Activated naive CD8-positive, alpha-beta T cell (primary cell): Measurements from ENCODE around the gene BST1.
"Not testable (repeated sequence)": the region's sequence is repeated elsewhere in the genome, so short reads cannot be mapped to it uniquely, and the experiment has no call there.

Experiments used
- H3K27ac Mint-ChIP-seq: one replicate; pipeline ENCODE4 v1.8.0; 2021; ENCODE audit warnings: mixed read lengths
- H3K27me3 Mint-ChIP-seq: one replicate; pipeline ENCODE4 v1.8.0; 2021; ENCODE audit warnings: mixed read lengths
- H3K36me3 Mint-ChIP-seq: one replicate; pipeline ENCODE4 v1.8.0; 2021; ENCODE audit warnings: mixed read lengths
- H3K4me1 Mint-ChIP-seq: one replicate; pipeline ENCODE4 v1.8.0; 2021; ENCODE audit warnings: low read depth, mixed read lengths
- H3K4me3 Mint-ChIP-seq: one replicate; pipeline ENCODE4 v1.8.0; 2021; ENCODE audit warnings: mild to moderate bottlenecking, mixed read lengths
- H3K9me3 Mint-ChIP-seq: one replicate; pipeline ENCODE4 v1.8.0; 2021; ENCODE audit warnings: low read depth, mixed read lengths

The BST1 gene

GRCh38 chr4:15712214-15712613, 9.3 kb downstream of the BST1 start:
- Mint-ChIP-seq H3K4me1 (no peaks in the 10 kb centered on the region), H3K9me3 (no peaks in the 10 kb centered on the region), H3K27ac (no peak overlapping the region), H3K27me3 (no peaks in the 10 kb centered on the region), H3K4me3 (no peak overlapping the region), H3K36me3 (peaks cover 2% of the 10 kb centered on the region)

- H3K9me3 Mint-ChIP-seq = no peaks in the 10 kb centered on the region
- H3K4me3 Mint-ChIP-seq = no peak overlapping the region
- H3K27ac Mint-ChIP-seq = no peak overlapping the region
- H3K36me3 Mint-ChIP-seq = peaks cover 2% of the 10 kb centered on the region
- no peaks in the 10 kb centered on the region for H3K27me3 Mint-ChIP-seq
- no peaks in the 10 kb centered on the region for H3K4me1 Mint-ChIP-seq
Observed at GRCh38 chr4:15714141-15714540, 11.3 kb downstream of the BST1 start.

- H3K36me3 Mint-ChIP-seq = peaks cover 2% of the 10 kb centered on the region
- no peak overlapping the region for H3K27ac Mint-ChIP-seq
Observed at GRCh38 chr4:15714646-15715435, 12.0 kb downstream of the BST1 start.

GRCh38 chr4:15716115-15716514, 13.2 kb downstream of the BST1 start:
- no peak overlapping the region for H3K4me3 Mint-ChIP-seq
- no peaks in the 10 kb centered on the region for H3K4me1 Mint-ChIP-seq
- H3K36me3 Mint-ChIP-seq = peaks cover 2% of the 10 kb centered on the region
- no peaks in the 10 kb centered on the region for H3K27me3 Mint-ChIP-seq
- no peaks in the 10 kb centered on the region for H3K9me3 Mint-ChIP-seq
- H3K27ac Mint-ChIP-seq = no peak overlapping the region

More at GRCh38 chr4:15714646-15715435, 12.0 kb downstream of the BST1 start:
- Mint-ChIP-seq H3K4me3 (no peak overlapping the region), H3K27me3 (no peaks in the 10 kb centered on the region), H3K9me3 (no peaks in the 10 kb centered on the region), H3K4me1 (no peaks in the 10 kb centered on the region)

GRCh38 chr4:15717086-15717485, 14.2 kb downstream of the BST1 start:
- H3K36me3 Mint-ChIP-seq = peaks cover 2% of the 10 kb centered on the region
- H3K4me1 Mint-ChIP-seq = no peaks in the 10 kb centered on the region
- H3K27me3 Mint-ChIP-seq = no peaks in the 10 kb centered on the region
- no peak overlapping the region for H3K27ac Mint-ChIP-seq
- H3K9me3 Mint-ChIP-seq = no peaks in the 10 kb centered on the region
- H3K4me3 Mint-ChIP-seq = no peak overlapping the region

- Mint-ChIP-seq H3K9me3 (no peaks in the 10 kb centered on the region), H3K4me1 (no peaks in the 10 kb centered on the region), H3K36me3 (peaks cover under 1% of the 10 kb centered on the region), H3K27ac (no peak overlapping the region), H3K27me3 (no peaks in the 10 kb centered on the region), H3K4me3 (no peak overlapping the region)
Observed at GRCh38 chr4:15717657-15718416, 15.0 kb downstream of the BST1 start.

GRCh38 chr4:15718465-15718864, 15.6 kb downstream of the BST1 start:
- H3K36me3 Mint-ChIP-seq = no peaks in the 10 kb centered on the region
- no peak overlapping the region for H3K27ac Mint-ChIP-seq
- no peaks in the 10 kb centered on the region for H3K27me3 Mint-ChIP-seq
- H3K9me3 Mint-ChIP-seq = no peaks in the 10 kb centered on the region
- H3K4me3 Mint-ChIP-seq = no peak overlapping the region
- H3K4me1 Mint-ChIP-seq = no peaks in the 10 kb centered on the region

GRCh38 chr4:15718959-15719358, 16.1 kb downstream of the BST1 start:
- Mint-ChIP-seq H3K4me3 (no peak overlapping the region), H3K4me1 (no peaks in the 10 kb centered on the region), H3K27ac (no peak overlapping the region), H3K9me3 (no peaks in the 10 kb centered on the region), H3K27me3 (no peaks in the 10 kb centered on the region), H3K36me3 (no peaks in the 10 kb centered on the region)

GRCh38 chr4:15719506-15719905, 16.6 kb downstream of the BST1 start:
- H3K27me3 Mint-ChIP-seq = no peaks in the 10 kb centered on the region

GRCh38 chr4:15720851-15721250, 18.0 kb downstream of the BST1 start:
- no peak overlapping the region for H3K4me3 Mint-ChIP-seq
- no peaks in the 10 kb centered on the region for H3K27me3 Mint-ChIP-seq
- no peaks in the 10 kb centered on the region for H3K36me3 Mint-ChIP-seq

More at GRCh38 chr4:15719506-15719905, 16.6 kb downstream of the BST1 start:
- H3K27ac Mint-ChIP-seq = no peak overlapping the region
- H3K4me1 Mint-ChIP-seq = no peaks in the 10 kb centered on the region
- H3K4me3 Mint-ChIP-seq = no peak overlapping the region
- no peaks in the 10 kb centered on the region for H3K36me3 Mint-ChIP-seq
- H3K9me3 Mint-ChIP-seq = no peaks in the 10 kb centered on the region

GRCh38 chr4:15725608-15726007, 22.7 kb downstream of the BST1 start:
- Mint-ChIP-seq H3K27me3 (peaks cover 2% of the 10 kb centered on the region), H3K4me3 (no peak overlapping the region)

More at GRCh38 chr4:15720851-15721250, 18.0 kb downstream of the BST1 start:
- H3K4me1 Mint-ChIP-seq = no peaks in the 10 kb centered on the region
- no peak overlapping the region for H3K27ac Mint-ChIP-seq
- no peaks in the 10 kb centered on the region for H3K9me3 Mint-ChIP-seq

GRCh38 chr4:15729910-15730533, 27.2 kb downstream of the BST1 start:
- H3K4me3 Mint-ChIP-seq = no peak overlapping the region
- peaks cover 15% of the 10 kb centered on the region for H3K4me1 Mint-ChIP-seq
- H3K36me3 Mint-ChIP-seq = no peaks in the 10 kb centered on the region

More at GRCh38 chr4:15725608-15726007, 22.7 kb downstream of the BST1 start:
- no peaks in the 10 kb centered on the region for H3K4me1 Mint-ChIP-seq
- no peak overlapping the region for H3K27ac Mint-ChIP-seq
- H3K9me3 Mint-ChIP-seq = no peaks in the 10 kb centered on the region
- no peaks in the 10 kb centered on the region for H3K36me3 Mint-ChIP-seq

GRCh38 chr4:15733061-15733460, 30.2 kb downstream of the BST1 start:
- H3K9me3 Mint-ChIP-seq, H3K36me3 Mint-ChIP-seq, H3K4me3 Mint-ChIP-seq, H3K27me3 Mint-ChIP-seq, H3K27ac Mint-ChIP-seq: not testable (repeated sequence)
- peaks cover 30% of the 10 kb centered on the region for H3K4me1 Mint-ChIP-seq

More at GRCh38 chr4:15729910-15730533, 27.2 kb downstream of the BST1 start:
- H3K27me3 Mint-ChIP-seq = peaks cover 2% of the 10 kb centered on the region
- no peak overlapping the region for H3K27ac Mint-ChIP-seq
- H3K9me3 Mint-ChIP-seq = no peaks in the 10 kb centered on the region

- Mint-ChIP-seq H3K27me3 (no peaks in the 10 kb centered on the region), H3K36me3 (peaks cover 2% of the 10 kb centered on the region), H3K4me3 (no peak overlapping the region), H3K9me3 (no peaks in the 10 kb centered on the region), H3K4me1 (peaks cover 47% of the 10 kb centered on the region), H3K27ac (no peak overlapping the region)
Observed at GRCh38 chr4:15735536-15735935, 32.7 kb downstream of the BST1 start.

- H3K36me3 Mint-ChIP-seq = peaks cover 7% of the 10 kb centered on the region
- no peak overlapping the region for H3K4me3 Mint-ChIP-seq
- no peak overlapping the region for H3K27ac Mint-ChIP-seq
- no peaks in the 10 kb centered on the region for H3K9me3 Mint-ChIP-seq
- peaks cover 47% of the 10 kb centered on the region for H3K4me1 Mint-ChIP-seq
- no peaks in the 10 kb centered on the region for H3K27me3 Mint-ChIP-seq
Observed at GRCh38 chr4:15736514-15737050, 33.7 kb downstream of the BST1 start.
